Naive thymus-derived CD4-positive, alpha-beta T cell (primary cell): ENCODE measurements around the gene DROSHA. TPM values are rescaled to one million over a fixed set of nuclear protein-coding genes. Genes with fewer than 3 reads are reported as not detected.

Experiments
- ATAC-seq: fragments of 150-1000 bp; cut with Tn5 transposase; 2 replicates; pipeline ENCODE4 v1.10.0; 2021; ENCODE audit warnings: mild to moderate bottlenecking, moderate library complexity
- CTCF ChIA-PET: fragments of 350-600 bp; sonication (Branson Sonifier 250); formaldehyde crosslinking; loops from one replicate; lab custom pipeline; 2021; ENCODE audit warnings: antibody characterized with exemption; lab: Charles Lee
- POLR2A ChIA-PET: fragments of 350-600 bp; sonication (Branson Sonifier 250); formaldehyde crosslinking; loops from one replicate; lab custom pipeline; 2021; ENCODE audit warnings: antibody characterized with exemption, inconsistent platforms; lab: Charles Lee
- DNase-seq, 9 donors: peaks; one replicate each; pipeline versions ENCODE4 v3.0.0 to v3.0.0-alpha.2; 2020 to 2022; ENCODE audit warnings: mixed read lengths in 1 of 9
- H3K27ac ChIP-seq: one replicate; pipeline ENCODE4 v1.7.0; 2013; ENCODE audit warnings: mild to moderate bottlenecking, low read depth, low read length, moderate library complexity
- H3K27me3 ChIP-seq, 2 donors: one replicate each; pipeline ENCODE4 v1.7.0; 2013; ENCODE audit warnings: low read length in 2 of 2, mild to moderate bottlenecking in 2 of 2, moderate library complexity in 2 of 2; ENCODE audit not compliant: control insufficient read depth in 2 of 2, insufficient read depth in 2 of 2
- H3K36me3 ChIP-seq, 3 experiments: 1 replicate in 2 of 3; 2 replicates in 1 of 3; pipeline ENCODE4 v1.7.0; 2013; ENCODE audit warnings: low read length in 3 of 3, mild to moderate bottlenecking in 3 of 3, moderate library complexity in 1 of 3; ENCODE audit not compliant: insufficient read depth in 3 of 3, control insufficient read depth in 2 of 3
- H3K4me1 ChIP-seq, 2 donors: one replicate each; pipeline ENCODE4 v1.7.0; 2013; ENCODE audit warnings: low read length in 2 of 2, mild to moderate bottlenecking in 2 of 2, moderate library complexity in 1 of 2; ENCODE audit not compliant: control insufficient read depth in 2 of 2, insufficient read depth in 2 of 2
- H3K4me3 ChIP-seq: 2 replicates; pipeline ENCODE4 v1.7.0; 2013; ENCODE audit warnings: mild to moderate bottlenecking, low read length
- H3K9me3 ChIP-seq, 3 experiments: 1 replicate in 2 of 3; 2 replicates in 1 of 3; pipeline ENCODE4 v1.7.0; 2013; ENCODE audit warnings: low read length in 3 of 3; ENCODE audit not compliant: control insufficient read depth in 2 of 3
- H3K27ac Mint-ChIP-seq, 9 donors: one replicate each; pipeline ENCODE4 v1.8.0; 2020 to 2022; ENCODE audit warnings: mixed read lengths in 9 of 9, mild to moderate bottlenecking in 8 of 9, moderate library complexity in 5 of 9, inconsistent platforms in 2 of 9
- H3K27me3 Mint-ChIP-seq, 5 donors: one replicate each; pipeline ENCODE4 v1.8.0; 2021 to 2022; ENCODE audit warnings: mixed read lengths in 5 of 5, mild to moderate bottlenecking in 1 of 5
- H3K36me3 Mint-ChIP-seq, 5 donors: one replicate each; pipeline ENCODE4 v1.8.0; 2020 to 2022; ENCODE audit warnings: mixed read lengths in 5 of 5, mild to moderate bottlenecking in 3 of 5, inconsistent platforms in 1 of 5
- H3K4me1 Mint-ChIP-seq, 7 donors: one replicate each; pipeline ENCODE4 v1.8.0; 2020 to 2022; ENCODE audit warnings: mixed read lengths in 7 of 7, mild to moderate bottlenecking in 3 of 7, inconsistent platforms in 1 of 7
- H3K4me3 Mint-ChIP-seq, 10 donors: one replicate each; pipeline ENCODE4 v1.8.0; 2020 to 2022; ENCODE audit warnings: mild to moderate bottlenecking in 10 of 10, mixed read lengths in 10 of 10, moderate library complexity in 6 of 10, inconsistent platforms in 2 of 10
- H3K9me3 Mint-ChIP-seq, 11 donors: one replicate each; pipeline ENCODE4 v1.8.0; 2020 to 2022; ENCODE audit warnings: mixed read lengths in 11 of 11, mild to moderate bottlenecking in 4 of 11, inconsistent platforms in 1 of 11, moderate library complexity in 1 of 11
- intact Hi-C, 2 donors: fragments of 100-400 bp; cut with micrococcal nuclease; formaldehyde crosslinking; loops; one replicate each; pipeline ENCODE4 v1.15.1; 2023
- polyA plus RNA-seq, 2 donors: library from polyadenylated mRNA; unstranded; fragments of 300-500 nt; fragmentation: Illumina TruSeq; gene quantifications; one replicate each; pipeline ENCODE4 v1.2.3, GENCODE V29; 2021
- total RNA-seq, 6 experiments: library from RNA in 5 of 6; stranded (reverse) in 5 of 6; gene quantifications; 1 replicate in 5 of 6; 2 replicates in 1 of 6; pipeline ENCODE4 v1.2.3 and lab custom pipeline; 2021 to 2026

DROSHA gene
- total and polyA plus RNA-seq, 7 experiments from 2014 or later, result 11.2 to 92.0 (median 61.8) TPM

DNA sequence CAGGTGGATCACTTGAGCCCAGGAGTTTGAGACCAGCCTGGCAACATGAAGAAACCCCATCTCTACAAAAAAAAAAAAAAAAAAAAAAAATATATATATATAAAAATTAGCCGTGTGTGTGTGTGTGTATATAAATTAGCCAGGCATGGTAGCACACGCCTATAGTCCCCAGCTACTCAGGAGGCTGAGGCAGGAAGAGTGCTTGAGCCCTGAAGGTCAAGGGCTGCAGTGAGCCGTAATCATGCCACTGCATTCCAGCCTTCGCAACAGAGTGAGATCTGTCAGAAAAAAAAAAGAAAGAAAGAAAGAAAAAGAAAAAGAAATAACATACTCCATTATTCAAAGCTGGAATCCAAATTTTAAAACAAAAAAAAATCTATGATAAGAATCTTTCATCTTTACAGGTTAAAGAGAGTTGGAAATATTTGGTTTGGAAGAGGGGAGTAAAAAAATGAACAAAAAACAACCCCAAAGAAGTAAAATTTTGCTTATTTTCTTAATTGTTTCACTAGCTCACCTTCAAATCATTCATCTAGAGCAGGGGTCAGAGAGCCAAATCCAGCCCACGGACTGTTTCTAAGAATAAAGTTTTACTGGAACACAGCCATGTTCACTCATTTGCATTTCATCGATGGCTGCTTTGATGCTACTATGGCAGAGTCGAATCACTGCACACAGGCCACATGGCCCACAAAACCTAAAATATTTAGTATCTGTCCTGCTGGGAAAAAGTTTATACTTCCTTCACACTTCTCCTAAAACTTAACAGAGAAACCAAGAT, 109.9 kb downstream of the DROSHA start:
- Histone ChIP-seq H3K27me3 (no peaks in the 10 kb centered on the region), H3K36me3 (peaks cover 0 to 54% (median 5%) of the 10 kb centered on the region in 3 experiments), H3K4me3 (no peak overlapping the region), H3K9me3 (no peaks in the 10 kb centered on the region), H3K27ac (no peak overlapping the region), H3K4me1 (no peaks in the 10 kb centered on the region)
- DNase-seq, result no peak
- ChIA-PET CTCF (no interaction called here), POLR2A (no interaction called here)
- Mint-ChIP-seq H3K36me3 (peaks cover 16 to 63% (median 42%) of the 10 kb centered on the region in 5 donors), H3K27me3 (no peaks in the 10 kb centered on the region), H3K9me3 (no peaks in the 10 kb centered on the region), H3K4me1 (no peaks in the 10 kb centered on the region), H3K27ac (no peak overlapping the region), H3K4me3 (no peak overlapping the region)
- intact Hi-C loops, result no loop called here
- no peak for ATAC-seq

DNA sequence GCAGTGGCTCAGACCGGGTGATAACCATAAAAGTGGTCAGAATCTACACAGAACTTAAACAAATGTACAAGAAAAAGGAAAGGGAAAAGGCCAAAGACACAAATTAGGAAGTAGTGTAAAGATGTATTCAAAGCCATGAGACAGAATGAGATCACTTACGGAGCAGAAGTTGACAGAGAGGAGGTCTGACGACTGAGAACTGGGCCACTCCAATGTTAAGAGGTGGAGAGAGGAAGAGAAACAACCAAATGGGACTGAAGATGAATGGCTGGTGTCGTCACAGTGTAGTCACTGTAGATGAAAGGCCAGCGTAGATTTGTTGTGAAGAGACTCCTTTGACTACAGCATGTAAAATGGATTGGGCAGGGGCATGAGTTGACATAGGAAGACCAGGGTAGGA, 114.4 kb downstream of the DROSHA start:
- H3K27me3 ChIP-seq, result no peaks in the 10 kb centered on the region
- ChIA-PET CTCF (no interaction called here), POLR2A (no interaction called here)
- H3K4me1 ChIP-seq, result no peaks in the 10 kb centered on the region
- no peak overlapping the region for H3K27ac Mint-ChIP-seq
- H3K36me3 Mint-ChIP-seq, result peaks cover 9 to 43% (median 29%) of the 10 kb centered on the region in 5 donors
- no peaks in the 10 kb centered on the region for H3K27me3 Mint-ChIP-seq
- no peak overlapping the region for H3K4me3 Mint-ChIP-seq
- no peak overlapping the region for H3K27ac ChIP-seq
- no peaks in the 10 kb centered on the region for H3K9me3 Mint-ChIP-seq
- ATAC-seq (no peak), DNase-seq (no peak)
- no peaks in the 10 kb centered on the region for H3K9me3 ChIP-seq
- H3K4me1 Mint-ChIP-seq, result no peaks in the 10 kb centered on the region
- H3K36me3 ChIP-seq, result peaks cover 0 to 78% (median 0%) of the 10 kb centered on the region in 3 experiments
- intact Hi-C loops, result no loop called here
- H3K4me3 ChIP-seq, result no peak overlapping the region

DNA sequence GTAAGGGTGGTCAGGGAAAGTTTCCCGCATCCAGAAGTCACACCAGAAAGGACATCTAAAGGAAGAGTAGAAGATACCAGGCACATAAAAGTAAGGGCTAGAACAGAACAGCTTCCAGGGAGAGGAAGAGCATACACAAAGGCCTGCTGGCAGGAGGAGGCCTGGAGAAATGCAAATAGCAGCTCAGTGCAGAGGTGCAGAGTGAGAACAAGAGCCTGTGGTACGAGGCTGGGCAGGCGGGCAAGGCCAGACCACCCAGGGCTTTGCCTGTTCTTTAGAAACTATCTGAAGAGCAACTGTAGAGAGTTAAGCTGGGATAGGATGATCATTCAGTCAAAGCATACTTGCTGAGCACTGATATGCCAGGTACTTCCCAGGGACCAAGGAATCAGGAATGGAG, 115.3 kb downstream of the DROSHA start:
- H3K4me3 ChIP-seq, result no peak overlapping the region
- ChIA-PET CTCF (interaction anchor here (0.5 kb wide), 1 partner anchor 658 kb away, joined by 3 read pairs; no protein-coding TSS in a partner anchor), POLR2A (no interaction called here)
- no peaks in the 10 kb centered on the region for H3K9me3 ChIP-seq
- intact Hi-C loops, result no loop called here
- Mint-ChIP-seq H3K36me3 (peaks cover 7 to 41% (median 30%) of the 10 kb centered on the region in 5 donors), H3K9me3 (no peaks in the 10 kb centered on the region), H3K27me3 (no peaks in the 10 kb centered on the region), H3K4me1 (no peaks in the 10 kb centered on the region), H3K27ac (no peak overlapping the region), H3K4me3 (no peak overlapping the region)
- no peaks in the 10 kb centered on the region for H3K27me3 ChIP-seq
- H3K4me1 ChIP-seq, result no peaks in the 10 kb centered on the region
- no peak for ATAC-seq
- no peak overlapping the region for H3K27ac ChIP-seq
- no peak for DNase-seq
- peaks cover 0 to 80% (median 0%) of the 10 kb centered on the region in 3 experiments for H3K36me3 ChIP-seq

DNA sequence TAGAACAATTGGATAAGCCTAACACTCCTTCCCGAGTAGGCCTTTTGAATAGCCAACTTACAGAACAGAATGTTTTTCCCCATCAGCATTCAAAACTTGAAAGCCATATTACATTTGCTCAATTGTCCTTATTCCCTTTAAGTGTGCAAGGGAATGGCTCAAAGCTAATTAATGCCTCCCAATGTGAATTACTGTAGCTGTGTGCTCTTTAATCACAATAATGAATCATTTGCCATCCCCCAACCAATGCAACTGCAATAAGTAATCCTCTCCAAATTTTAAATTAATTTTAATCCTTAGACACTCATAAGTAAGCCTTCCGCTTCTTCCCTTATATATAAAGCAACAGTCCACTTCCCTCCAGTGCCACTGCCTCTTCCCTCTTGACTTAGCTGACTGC, 115.9 kb downstream of the DROSHA start:
- Mint-ChIP-seq H3K27me3 (no peaks in the 10 kb centered on the region), H3K4me1 (no peaks in the 10 kb centered on the region), H3K4me3 (no peak overlapping the region), H3K9me3 (no peaks in the 10 kb centered on the region), H3K36me3 (peaks cover 7 to 35% (median 24%) of the 10 kb centered on the region in 5 donors), H3K27ac (no peak overlapping the region)
- POLR2A ChIA-PET, result no interaction called here
- ATAC-seq (no peak), DNase-seq (no peak)
- intact Hi-C loops, result no loop called here
- CTCF ChIA-PET, result interaction anchor here (0.5 kb wide), 1 partner anchor 658 kb away, joined by 3 read pairs; no protein-coding TSS in a partner anchor
- Histone ChIP-seq H3K9me3 (no peaks in the 10 kb centered on the region), H3K27ac (no peak overlapping the region), H3K4me3 (no peak overlapping the region), H3K4me1 (no peaks in the 10 kb centered on the region), H3K36me3 (peaks cover 0 to 77% (median 0%) of the 10 kb centered on the region in 3 experiments), H3K27me3 (no peaks in the 10 kb centered on the region)

DNA sequence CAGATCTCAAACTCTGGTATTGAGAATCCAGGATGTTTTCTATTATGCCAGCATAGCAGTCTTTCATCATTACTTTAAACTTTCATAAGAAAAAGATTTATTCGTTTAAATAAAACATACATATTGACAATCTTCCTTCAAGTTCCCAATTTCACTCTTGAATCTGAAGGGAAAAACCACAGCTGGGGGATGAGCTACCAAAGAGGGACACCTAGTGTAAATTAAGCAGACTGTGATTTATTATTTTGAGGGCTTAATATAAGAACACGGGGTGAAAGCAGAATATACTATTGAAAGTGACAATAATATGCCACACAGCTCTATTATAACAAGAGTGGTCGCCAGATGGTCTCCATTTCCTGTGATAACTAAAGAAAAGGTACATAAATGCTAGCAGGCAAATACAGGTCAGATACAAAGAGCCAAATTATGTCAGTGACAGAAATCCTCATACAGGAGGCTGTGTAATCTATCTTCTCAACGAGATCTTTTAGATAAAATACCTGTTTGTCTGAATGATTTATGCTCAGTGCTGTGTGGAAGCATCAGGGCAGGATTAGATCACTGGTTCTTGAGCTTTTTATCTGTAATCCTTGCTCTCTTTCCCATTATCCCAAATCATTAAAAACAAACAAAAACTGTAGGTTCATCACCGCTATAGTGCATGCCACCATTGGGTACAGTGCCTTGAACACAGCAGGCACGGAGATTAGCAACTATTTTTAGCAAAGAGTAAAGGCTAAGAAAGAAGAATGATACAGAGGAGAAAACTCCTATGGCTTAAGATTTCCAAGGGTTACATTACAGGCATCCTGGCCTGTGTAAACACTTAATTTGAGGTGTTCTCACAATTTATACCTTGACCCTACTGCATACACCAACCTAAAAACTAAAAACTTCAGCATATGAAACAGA, 116.6 kb downstream of the DROSHA start:
- peaks cover 0 to 73% (median 0%) of the 10 kb centered on the region in 3 experiments for H3K36me3 ChIP-seq
- Mint-ChIP-seq H3K4me1 (no peaks in the 10 kb centered on the region), H3K4me3 (no peak overlapping the region), H3K9me3 (no peaks in the 10 kb centered on the region), H3K27me3 (no peaks in the 10 kb centered on the region), H3K36me3 (peaks cover 4 to 35% (median 19%) of the 10 kb centered on the region in 5 donors), H3K27ac (no peak overlapping the region)
- no peaks in the 10 kb centered on the region for H3K4me1 ChIP-seq
- ChIA-PET POLR2A (no interaction called here), CTCF (no interaction called here)
- no peaks in the 10 kb centered on the region for H3K27me3 ChIP-seq
- H3K4me3 ChIP-seq, result no peak overlapping the region
- DNase-seq (no peak), ATAC-seq (no peak)
- no peak overlapping the region for H3K27ac ChIP-seq
- no peaks in the 10 kb centered on the region for H3K9me3 ChIP-seq
- intact Hi-C loops, result no loop called here

DNA sequence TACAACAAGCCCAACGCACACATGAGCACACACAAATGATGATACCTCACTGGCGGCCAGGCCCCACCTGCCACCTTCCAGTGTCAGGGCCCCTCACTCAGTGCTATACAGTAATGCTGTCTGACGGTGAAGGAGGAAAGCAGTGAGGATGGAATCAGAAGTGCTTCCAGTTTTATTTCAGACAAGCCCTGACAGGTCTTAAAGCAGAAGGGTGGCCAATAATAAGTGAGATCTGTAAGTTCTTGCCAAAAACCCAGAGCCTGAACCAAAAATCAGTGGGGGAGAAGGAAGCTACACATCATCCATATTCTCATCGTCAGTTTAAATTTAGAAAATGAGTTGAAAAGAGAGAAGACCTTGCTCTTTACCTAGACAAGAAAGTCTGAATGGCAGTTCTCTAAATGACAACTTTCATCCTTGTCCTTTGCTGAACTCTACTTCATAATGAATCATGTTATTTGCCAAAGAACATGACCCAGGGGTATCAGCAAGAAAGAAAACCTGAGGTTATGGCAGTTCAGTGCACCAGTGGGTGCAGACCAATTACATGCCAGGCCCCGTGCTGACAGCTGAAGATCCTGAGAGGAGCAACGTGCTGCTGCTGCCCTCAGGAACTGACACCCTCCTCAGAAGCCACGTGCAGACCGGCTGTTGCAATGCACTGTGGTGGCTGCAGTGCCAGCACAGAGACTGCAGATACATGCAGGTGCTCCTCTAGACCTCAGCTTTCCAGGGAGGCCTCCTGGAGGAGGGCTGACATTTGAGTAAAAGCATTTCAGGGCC, 118.7 kb downstream of the DROSHA start:
- DNase-seq (no peak), ATAC-seq (no peak)
- Mint-ChIP-seq H3K4me1 (no peaks in the 10 kb centered on the region), H3K36me3 (peaks cover 10 to 50% (median 38%) of the 10 kb centered on the region in 5 donors), H3K4me3 (no peak overlapping the region), H3K27me3 (no peaks in the 10 kb centered on the region), H3K9me3 (no peaks in the 10 kb centered on the region), H3K27ac (no peak overlapping the region)
- no peak overlapping the region for H3K27ac ChIP-seq
- intact Hi-C loops, result no loop called here
- H3K36me3 ChIP-seq, result peaks cover 0 to 65% (median 4%) of the 10 kb centered on the region in 3 experiments
- ChIA-PET POLR2A (no interaction called here), CTCF (no interaction called here)
- no peak overlapping the region for H3K4me3 ChIP-seq
- H3K9me3 ChIP-seq, result no peaks in the 10 kb centered on the region
- H3K27me3 ChIP-seq, result no peaks in the 10 kb centered on the region
- no peaks in the 10 kb centered on the region for H3K4me1 ChIP-seq
